ENCODE data around the gene F5.

Gene F5

GRCh38 chr1:169610858-169611257, 24.6 kb upstream of the F5 start:
- Histone ChIP-seq H4K8ac (ENCODE audit: low read depth, low read length) (no peak overlapping the region), H2BK120ac (ENCODE audit: low read depth, low read length) (no peak overlapping the region), H3K9ac (ENCODE audit: low read length) (no peak overlapping the region), H3K23ac (ENCODE audit: low read length) (no peak overlapping the region), H4K5ac (ENCODE audit: low read length) (no peak overlapping the region), H3K56ac (ENCODE audit: low read length) (no peak overlapping the region), H2AK5ac (ENCODE audit: low read length) (no peak overlapping the region), H3K27me3 (ENCODE audit: insufficient read depth, low read length, poor library complexity) (no peaks in the 10 kb centered on the region), H2BK5ac (ENCODE audit: low read length) (no peak overlapping the region), H3K18ac (ENCODE audit: low read length) (no peak overlapping the region), H3K4me2 (ENCODE audit: low read length) (no peak overlapping the region), H3K79me2 (ENCODE audit: control insufficient read depth, insufficient read depth, low read length) (no peaks in the 10 kb centered on the region), H3K27ac (ENCODE audit: low read depth, low read length) (no peak overlapping the region), H3K79me1 (ENCODE audit: low read length) (no peaks in the 10 kb centered on the region), H3K36me3 (ENCODE audit: control insufficient read depth, insufficient read depth, low read length) (no peaks in the 10 kb centered on the region), H2BK15ac (replicated peaks; ENCODE audit: low read depth) (no peak overlapping the region), H3K4ac (ENCODE audit: low read depth, low read length) (no peak overlapping the region), H3K4me1 (ENCODE audit: control insufficient read depth, low read depth, low read length) (no peaks in the 10 kb centered on the region), H3K4me3 (ENCODE audit: low read length) (no peak overlapping the region)
- no peak for DNase-seq
- no CpG with 5 or more reads among the region's 6 CpGs for WGBS (ENCODE audit: extremely low coverage, insufficient coverage, low lambda C conversion rate)

- H3K4me2 ChIP-seq (ENCODE audit: low read length), result no peak overlapping the region
- H4K8ac ChIP-seq (ENCODE audit: low read depth, low read length), result no peak overlapping the region
- no peak overlapping the region for H2BK5ac ChIP-seq (ENCODE audit: low read length)
- H4K5ac ChIP-seq (ENCODE audit: low read length), result no peak overlapping the region
- no peak overlapping the region for H3K23ac ChIP-seq (ENCODE audit: low read length)
- H3K79me1 ChIP-seq (ENCODE audit: low read length), result no peaks in the 10 kb centered on the region
- H2AK5ac ChIP-seq (ENCODE audit: low read length), result no peak overlapping the region
- no peaks in the 10 kb centered on the region for H3K4me1 ChIP-seq (ENCODE audit: control insufficient read depth, low read depth, low read length)
- no peak overlapping the region for H2BK120ac ChIP-seq (ENCODE audit: low read depth, low read length)
- no peak overlapping the region for H3K4ac ChIP-seq (ENCODE audit: low read depth, low read length)
- no peak overlapping the region for H3K56ac ChIP-seq (ENCODE audit: low read length)
- H2BK15ac ChIP-seq (replicated peaks; ENCODE audit: low read depth), result no peak overlapping the region
- H3K9ac ChIP-seq (ENCODE audit: low read length), result no peak overlapping the region
- no peak overlapping the region for H3K18ac ChIP-seq (ENCODE audit: low read length)
- no peak overlapping the region for H3K27ac ChIP-seq (ENCODE audit: low read depth, low read length)
- WGBS (ENCODE audit: extremely low coverage, insufficient coverage, low lambda C conversion rate), result no CpG with 5 or more reads among the region's 1 CpG
- no peaks in the 10 kb centered on the region for H3K36me3 ChIP-seq (ENCODE audit: control insufficient read depth, insufficient read depth, low read length)
- H3K4me3 ChIP-seq (ENCODE audit: low read length), result no peak overlapping the region
- no peaks in the 10 kb centered on the region for H3K27me3 ChIP-seq (ENCODE audit: insufficient read depth, low read length, poor library complexity)
- no peaks in the 10 kb centered on the region for H3K79me2 ChIP-seq (ENCODE audit: control insufficient read depth, insufficient read depth, low read length)
- DNase-seq, result peak; percentile 68
Observed at GRCh38 chr1:169610108-169610507, 23.8 kb upstream of the F5 start.

- no peaks in the 10 kb centered on the region for H3K79me2 ChIP-seq (ENCODE audit: control insufficient read depth, insufficient read depth, low read length)
- no peak overlapping the region for H2BK15ac ChIP-seq (replicated peaks; ENCODE audit: low read depth)
- H3K4me1 ChIP-seq (ENCODE audit: control insufficient read depth, low read depth, low read length), result no peaks in the 10 kb centered on the region
- H3K9ac ChIP-seq (ENCODE audit: low read length), result no peak overlapping the region
- H2BK120ac ChIP-seq (ENCODE audit: low read depth, low read length), result no peak overlapping the region
- H3K23ac ChIP-seq (ENCODE audit: low read length), result no peak overlapping the region
- DNase-seq, result no peak
- H3K4me2 ChIP-seq (ENCODE audit: low read length), result no peak overlapping the region
- H3K36me3 ChIP-seq (ENCODE audit: control insufficient read depth, insufficient read depth, low read length), result no peaks in the 10 kb centered on the region
- H2AK5ac ChIP-seq (ENCODE audit: low read length), result no peak overlapping the region
- H4K8ac ChIP-seq (ENCODE audit: low read depth, low read length), result no peak overlapping the region
- H3K27ac ChIP-seq (ENCODE audit: low read depth, low read length), result no peak overlapping the region
- no peaks in the 10 kb centered on the region for H3K27me3 ChIP-seq (ENCODE audit: insufficient read depth, low read length, poor library complexity)
- no peak overlapping the region for H3K18ac ChIP-seq (ENCODE audit: low read length)
- no peaks in the 10 kb centered on the region for H3K79me1 ChIP-seq (ENCODE audit: low read length)
- 100% methylated on average over 3 of the region's 4 CpGs for WGBS (ENCODE audit: extremely low coverage, insufficient coverage, low lambda C conversion rate)
- H4K5ac ChIP-seq (ENCODE audit: low read length), result no peak overlapping the region
- no peak overlapping the region for H3K4ac ChIP-seq (ENCODE audit: low read depth, low read length)
- no peak overlapping the region for H3K4me3 ChIP-seq (ENCODE audit: low read length)
- no peak overlapping the region for H3K56ac ChIP-seq (ENCODE audit: low read length)
- no peak overlapping the region for H2BK5ac ChIP-seq (ENCODE audit: low read length)
Observed at GRCh38 chr1:169608226-169608625, 21.9 kb upstream of the F5 start.

- Histone ChIP-seq H3K4me3 (ENCODE audit: low read length) (no peak overlapping the region), H3K23ac (ENCODE audit: low read length) (no peak overlapping the region), H3K79me1 (ENCODE audit: low read length) (no peaks in the 10 kb centered on the region), H3K4me2 (ENCODE audit: low read length) (no peak overlapping the region), H3K4me1 (ENCODE audit: control insufficient read depth, low read depth, low read length) (no peaks in the 10 kb centered on the region), H3K27ac (ENCODE audit: low read depth, low read length) (no peak overlapping the region), H2AK5ac (ENCODE audit: low read length) (no peak overlapping the region), H4K8ac (ENCODE audit: low read depth, low read length) (no peak overlapping the region), H4K5ac (ENCODE audit: low read length) (no peak overlapping the region), H3K9ac (ENCODE audit: low read length) (no peak overlapping the region), H3K36me3 (ENCODE audit: control insufficient read depth, insufficient read depth, low read length) (no peaks in the 10 kb centered on the region), H3K27me3 (ENCODE audit: insufficient read depth, low read length, poor library complexity) (no peaks in the 10 kb centered on the region), H3K18ac (ENCODE audit: low read length) (no peak overlapping the region), H3K56ac (ENCODE audit: low read length) (no peak overlapping the region), H2BK120ac (ENCODE audit: low read depth, low read length) (no peak overlapping the region), H3K79me2 (ENCODE audit: control insufficient read depth, insufficient read depth, low read length) (no peaks in the 10 kb centered on the region), H2BK5ac (ENCODE audit: low read length) (no peak overlapping the region), H2BK15ac (replicated peaks; ENCODE audit: low read depth) (no peak overlapping the region), H3K4ac (ENCODE audit: low read depth, low read length) (no peak overlapping the region)
- no CpG with 5 or more reads among the region's 5 CpGs for WGBS (ENCODE audit: extremely low coverage, insufficient coverage, low lambda C conversion rate)
- DNase-seq, result no peak
Observed at GRCh38 chr1:169604781-169605560, 18.7 kb upstream of the F5 start.

- Histone ChIP-seq H3K79me1 (ENCODE audit: low read length) (no peaks in the 10 kb centered on the region), H3K23ac (ENCODE audit: low read length) (no peak overlapping the region), H3K27ac (ENCODE audit: low read depth, low read length) (no peak overlapping the region), H3K79me2 (ENCODE audit: control insufficient read depth, insufficient read depth, low read length) (no peaks in the 10 kb centered on the region), H3K4me2 (ENCODE audit: low read length) (no peak overlapping the region), H2BK15ac (replicated peaks; ENCODE audit: low read depth) (no peak overlapping the region), H3K27me3 (ENCODE audit: insufficient read depth, low read length, poor library complexity) (no peaks in the 10 kb centered on the region), H3K36me3 (ENCODE audit: control insufficient read depth, insufficient read depth, low read length) (no peaks in the 10 kb centered on the region), H4K5ac (ENCODE audit: low read length) (no peak overlapping the region), H2BK5ac (ENCODE audit: low read length) (no peak overlapping the region), H3K4me1 (ENCODE audit: control insufficient read depth, low read depth, low read length) (no peaks in the 10 kb centered on the region), H3K18ac (ENCODE audit: low read length) (no peak overlapping the region), H3K4ac (ENCODE audit: low read depth, low read length) (no peak overlapping the region), H4K8ac (ENCODE audit: low read depth, low read length) (no peak overlapping the region), H3K9ac (ENCODE audit: low read length) (no peak overlapping the region), H3K4me3 (ENCODE audit: low read length) (no peak overlapping the region), H2BK120ac (ENCODE audit: low read depth, low read length) (no peak overlapping the region), H2AK5ac (ENCODE audit: low read length) (no peak overlapping the region), H3K56ac (ENCODE audit: low read length) (no peak overlapping the region)
- DNase-seq, result peak; percentile 57
- whole genome bisulfite sequencing (ENCODE audit: extremely low coverage, insufficient coverage, low lambda C conversion rate), result no CpG with 5 or more reads among the region's 3 CpGs
Observed at GRCh38 chr1:169601096-169601881, 15.0 kb upstream of the F5 start.
